Left ventricle myocardium inferior (tissue), 1 donor: Measurements from ENCODE around the gene PRPF40B. TPM values are rescaled to one million over a fixed set of nuclear protein-coding genes. Genes with fewer than 3 reads are reported as not detected.
A peak's percentile ranks its signal among the peaks of the same experiment; 100 is the strongest.

Experiments
- DNase-seq: peaks from one replicate; pipeline ENCODE4 v3.0.0-alpha.2; 2020
- H3K27ac ChIP-seq: fragments of 200-600 bp; replicated peaks from 2 replicates; pipeline ENCODE4 v1.8.0; 2021
- H3K27me3 ChIP-seq: fragments of 200-600 bp; 2 replicates; pipeline ENCODE4 v1.8.0; 2021; ENCODE audit warnings: low read depth
- H3K36me3 ChIP-seq: fragments of 200-600 bp; 2 replicates; pipeline ENCODE4 v1.8.0; 2021
- H3K4me1 ChIP-seq: fragments of 200-600 bp; 2 replicates; pipeline ENCODE4 v1.8.0; 2021
- H3K4me3 ChIP-seq: fragments of 200-600 bp; 2 replicates; pipeline ENCODE4 v1.8.0; 2021; ENCODE audit warnings: mild to moderate bottlenecking, moderate library complexity
- H3K9me3 ChIP-seq: fragments of 200-600 bp; replicated peaks from 2 replicates; pipeline ENCODE4 v1.8.0; 2021
- CTCF ChIP-seq: fragments of 200-600 bp; IDR thresholded peaks from 2 replicates; pipeline ENCODE4 v1.8.0; 2021; ENCODE audit warnings: antibody characterized with exemption, mild to moderate bottlenecking, borderline replicate concordance
- intact Hi-C: fragments of 100-400 bp; cut with micrococcal nuclease; formaldehyde crosslinking; loops from one replicate; pipeline ENCODE4 v1.11.0; 2022
- total RNA-seq: library from RNA; stranded (reverse); fragmentation: NEBNext Ultra II Directional; extraction: Animal tissue kit (Norgen Biotek cat#: 25700); gene quantifications from one replicate; pipeline ENCODE4 v1.2.1, GENCODE V29; 2021
- donor health status: DM: no; HTN: yes; CAD: no; lungs with severe emphysema.

PRPF40B gene
- total RNA-seq, 1 donor from 2014 or later: 22.0 TPM

GRCh38 chr12:49621651-49622500, 1.5 kb upstream of the PRPF40B start:
- Histone ChIP-seq H3K27me3 (no peaks in the 10 kb centered on the region), H3K9me3 (no peaks in the 10 kb centered on the region), H3K27ac (peak overlapping the region; percentile 89), H3K36me3 (no peaks in the 10 kb centered on the region), H3K4me3 (peak overlapping the region; percentile 70), H3K4me1 (peaks cover 24% of the 10 kb centered on the region)
- intact Hi-C loops: no loop called here
- no peak for DNase-seq
- no peak for TF ChIP-seq CTCF

DNA sequence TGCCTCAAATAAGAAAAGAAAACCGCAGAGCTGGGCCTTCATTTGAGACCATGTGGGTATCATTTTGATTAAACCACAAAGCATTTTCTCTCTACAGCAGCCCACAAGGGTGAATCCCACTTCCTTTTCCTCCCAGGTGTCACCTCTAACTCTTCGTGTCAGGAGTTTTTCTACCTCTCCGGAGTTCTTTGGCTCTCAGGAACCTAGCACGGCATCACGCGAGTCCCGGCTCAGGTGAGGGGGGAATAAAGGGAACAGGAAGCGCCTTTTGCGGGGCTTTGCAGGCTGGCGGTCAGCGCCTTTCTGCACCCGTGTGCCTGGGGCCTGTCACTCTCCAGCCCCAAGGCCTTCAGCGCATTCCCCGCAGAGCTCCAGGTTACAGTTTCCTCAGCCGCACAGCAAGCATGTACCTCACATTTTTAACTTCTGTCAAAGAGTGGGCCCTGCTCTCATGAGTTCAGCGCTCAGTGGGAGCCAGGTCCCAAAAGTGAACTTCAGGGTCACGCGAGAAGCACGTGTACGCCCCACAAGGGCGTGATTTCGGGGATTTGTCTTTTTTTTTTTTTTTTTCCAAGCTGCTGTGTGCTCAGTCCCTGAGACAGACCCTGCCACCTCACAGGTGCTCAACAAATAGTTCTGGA, 740 bp upstream of the PRPF40B start:
- no peaks in the 10 kb centered on the region for H3K36me3 ChIP-seq
- no peak for DNase-seq
- H3K27me3 ChIP-seq: no peaks in the 10 kb centered on the region
- TF ChIP-seq CTCF: no peak
- H3K9me3 ChIP-seq: no peaks in the 10 kb centered on the region
- H3K4me1 ChIP-seq: peaks cover 24% of the 10 kb centered on the region
- H3K4me3 ChIP-seq: peak overlapping the region; percentile 70
- H3K27ac ChIP-seq: peak overlapping the region; percentile 89
- intact Hi-C loops: no loop called here

- DNase-seq: no peak
- Histone ChIP-seq H3K4me1 (peaks cover 24% of the 10 kb centered on the region), H3K27ac (no peak overlapping the region), H3K27me3 (no peaks in the 10 kb centered on the region), H3K36me3 (no peaks in the 10 kb centered on the region), H3K9me3 (no peaks in the 10 kb centered on the region), H3K4me3 (no peak overlapping the region)
- no peak for TF ChIP-seq CTCF
- intact Hi-C loops: no loop called here
Measured at GRCh38 chr12:49624921-49625577, 1.7 kb downstream of the PRPF40B start.

DNA sequence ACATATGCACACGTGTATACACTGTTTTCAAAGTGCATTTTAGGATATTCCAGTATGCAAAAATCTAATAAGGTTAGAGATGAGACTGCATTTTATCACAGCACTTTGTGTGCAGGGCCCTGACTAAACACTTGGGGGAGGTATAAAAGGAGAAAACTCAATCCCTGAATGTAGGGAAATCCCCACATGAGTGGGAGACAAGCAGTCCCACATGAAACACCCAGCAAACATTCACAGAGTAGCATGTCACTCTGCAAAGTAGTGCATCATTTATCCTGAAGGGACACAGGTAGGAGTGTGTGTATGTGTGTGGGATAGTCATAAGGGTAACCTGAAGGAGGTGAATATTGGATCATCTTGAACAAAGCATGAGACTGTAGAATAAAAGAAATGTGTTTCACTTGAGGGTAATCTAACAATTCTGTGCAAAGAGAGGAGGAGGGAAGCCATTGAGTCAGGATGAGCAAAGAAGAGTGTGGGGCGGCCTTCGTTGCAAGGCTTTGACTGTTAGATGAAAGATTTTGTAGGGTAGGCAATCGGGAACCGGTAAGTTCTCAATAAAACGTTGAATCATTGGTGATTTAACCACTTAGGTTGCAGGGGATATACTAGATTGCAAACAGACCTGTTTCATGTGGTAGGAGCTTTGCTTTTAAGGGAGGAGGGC, 2.9 kb downstream of the PRPF40B start:
- H3K27ac ChIP-seq: no peak overlapping the region

More for the DNA sequence above, 2.9 kb downstream of the PRPF40B start:
- H3K36me3 ChIP-seq: no peaks in the 10 kb centered on the region
- no peak for TF ChIP-seq CTCF
- H3K9me3 ChIP-seq: no peaks in the 10 kb centered on the region
- H3K4me1 ChIP-seq: peaks cover 24% of the 10 kb centered on the region
- H3K27me3 ChIP-seq: no peaks in the 10 kb centered on the region
- intact Hi-C loops: no loop called here
- no peak overlapping the region for H3K4me3 ChIP-seq
- DNase-seq: no peak
